GM23338 (cell line): ENCODE measurements around the gene NIFK. TPM values are rescaled to one million over a fixed set of nuclear protein-coding genes. Genes with fewer than 3 reads are reported as not detected.

ENCODE experiments used
- ATAC-seq: fragments of 200-7000 bp; cut with Tn5 transposase; 3 replicates; pipeline ENCODE4 v1.9.1; 2020
- DNase-seq: peaks from one replicate; pipeline ENCODE4 v3.0.0-alpha.2; 2015; ENCODE audit warnings: low spot score
- H2AFZ ChIP-seq: fragments of 200-600 bp; sonication (generic); 2 replicates; pipeline ENCODE4 v1.8.0; 2016; ENCODE audit warnings: antibody characterized with exemption, mild to moderate bottlenecking, moderate library complexity
- H3F3A ChIP-seq: fragments of 200-600 bp; sonication (generic); replicated peaks from 2 replicates; pipeline ENCODE4 v1.8.0; 2017; ENCODE audit warnings: antibody characterized with exemption, mixed run types, low read depth
- H3K27ac ChIP-seq: fragments of 200-600 bp; sonication (generic); 2 replicates; pipeline ENCODE4 v1.6.1; 2016; ENCODE audit warnings: low read depth
- H3K27me3 ChIP-seq: fragments of 200-600 bp; sonication (generic); 2 replicates; pipeline ENCODE4 v1.8.0; 2016; ENCODE audit warnings: mild to moderate bottlenecking, mixed run types, moderate library complexity; ENCODE audit not compliant: insufficient read depth
- H3K36me3 ChIP-seq: fragments of 200-600 bp; sonication (generic); 2 replicates; pipeline ENCODE4 v1.8.0; 2016; ENCODE audit warnings: mild to moderate bottlenecking; ENCODE audit not compliant: insufficient read depth
- H3K4me1 ChIP-seq: fragments of 200-600 bp; sonication (generic); 2 replicates; pipeline ENCODE4 v1.8.0; 2016; ENCODE audit warnings: mild to moderate bottlenecking, moderate library complexity; ENCODE audit not compliant: insufficient read depth
- H3K4me2 ChIP-seq: fragments of 200-600 bp; sonication (generic); 2 replicates; pipeline ENCODE4 v1.7.1; 2017; ENCODE audit warnings: mixed run types
- H3K4me3 ChIP-seq: fragments of 200-600 bp; sonication (generic); 2 replicates; pipeline ENCODE4 v1.6.1; 2016; ENCODE audit warnings: mixed run types
- H3K79me2 ChIP-seq: fragments of 200-600 bp; sonication (generic); replicated peaks from 2 replicates; pipeline ENCODE4 v1.8.0; 2017; ENCODE audit warnings: mild to moderate bottlenecking; ENCODE audit not compliant: insufficient read depth
- H3K9me2 ChIP-seq: fragments of 200-600 bp; sonication (generic); 2 replicates; pipeline ENCODE4 v1.8.0; 2017; ENCODE audit not compliant: insufficient read depth
- H4K20me1 ChIP-seq: fragments of 200-600 bp; sonication (generic); replicated peaks from 2 replicates; pipeline ENCODE4 v1.8.0; 2017; ENCODE audit warnings: mild to moderate bottlenecking; ENCODE audit not compliant: insufficient read depth
- H3K27ac Mint-ChIP-seq: 2 replicates; pipeline ENCODE4 v1.8.0; 2020; ENCODE audit warnings: inconsistent platforms, mild to moderate bottlenecking, moderate library complexity, mixed read lengths
- H3K27me3 Mint-ChIP-seq: 3 replicates; pipeline ENCODE4 v1.8.0; 2022; ENCODE audit warnings: low read depth, mild to moderate bottlenecking, moderate library complexity, mixed read lengths, inconsistent platforms; ENCODE audit not compliant: insufficient read depth, poor library complexity
- H3K36me3 Mint-ChIP-seq: 3 replicates; pipeline ENCODE4 v1.8.0; 2021; ENCODE audit warnings: low read depth, mild to moderate bottlenecking, inconsistent platforms, moderate library complexity, mixed read lengths
- H3K4me1 Mint-ChIP-seq: 3 replicates; pipeline ENCODE4 v1.8.0; 2020; ENCODE audit warnings: mild to moderate bottlenecking, inconsistent platforms, mixed read lengths
- H3K4me3 Mint-ChIP-seq: 3 replicates; pipeline ENCODE4 v1.8.0; 2021; ENCODE audit warnings: moderate library complexity, mild to moderate bottlenecking, inconsistent platforms, mixed read lengths
- H3K9me3 Mint-ChIP-seq: 3 replicates; pipeline ENCODE4 v1.8.0; 2020; ENCODE audit warnings: moderate library complexity, mild to moderate bottlenecking, inconsistent platforms, mixed read lengths
- JUNB ChIP-seq: IDR thresholded peaks from one replicate; pipeline ENCODE4 v1.6.1; 2016; ENCODE audit warnings: antibody characterized with exemption; ENCODE audit not compliant: unreplicated experiment
- STAT1 ChIP-seq: IDR thresholded peaks from one replicate; pipeline ENCODE4 v1.6.1; 2016; ENCODE audit warnings: antibody characterized with exemption; ENCODE audit not compliant: unreplicated experiment
- ZNF114 ChIP-seq: fragments of 250-450 bp; sonication (Bioruptor Pico); IDR thresholded peaks from 2 replicates; pipeline ENCODE4 v1.5.0; 2020; ENCODE audit warnings: mild to moderate bottlenecking, moderate library complexity
- polyA plus RNA-seq: library from polyadenylated mRNA; unstranded; fragments of >200 nt; fragmentation: Nextera tagmentation; extraction: Ambion mirVana; gene quantifications from 2 replicates; pipeline ENCODE4 v1.2.1, GENCODE V29; 2016
- total RNA-seq: library from RNA; depleted of rRNA; stranded (reverse); fragments of >200 nt; shearing (Covaris generic); gene quantifications from 2 replicates; pipeline ENCODE4 v1.2.3, GENCODE V29; 2014
- TF ChIP-seq, protein P1 (sequence below): IDR thresholded peaks from one replicate; pipeline ENCODE4 v1.6.1; 2018; ENCODE audit warnings: antibody characterized with exemption; ENCODE audit not compliant: unreplicated experiment
- TF ChIP-seq, protein P2 (sequence below): fragments of 250-450 bp; sonication (Bioruptor Pico); IDR thresholded peaks from 2 replicates; pipeline ENCODE4 v1.5.0; 2020; ENCODE audit warnings: mild to moderate bottlenecking, moderate library complexity

Gene NIFK
- total and polyA plus RNA-seq, 2 experiments from 2014 or later, result 106 to 289 TPM

DNA sequence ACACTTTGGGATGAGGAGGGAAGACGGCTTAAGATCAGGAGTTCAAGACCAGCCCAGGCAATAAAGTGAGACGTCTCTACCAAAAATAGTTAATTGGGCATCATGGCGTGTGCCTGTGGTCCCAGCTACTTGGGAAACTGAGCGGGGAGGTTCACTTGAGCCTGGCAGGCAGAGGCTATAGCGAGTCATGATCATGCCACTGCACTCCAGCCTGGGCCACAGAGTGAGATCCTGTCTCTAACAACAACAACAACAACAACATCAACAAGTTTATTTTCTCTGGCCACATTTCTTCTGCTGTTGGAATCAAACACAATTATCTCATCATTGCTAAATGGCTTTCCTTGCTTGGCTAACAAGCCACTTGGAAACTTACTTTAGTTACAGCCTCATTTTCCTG lies 13.4 kb downstream of the NIFK start:
- Mint-ChIP-seq H3K36me3 (peaks cover 24% of the 10 kb centered on the region), H3K27me3 (peaks cover 2% of the 10 kb centered on the region), H3K4me3 (no peak overlapping the region), H3K4me1 (no peaks in the 10 kb centered on the region), H3K27ac (no peak overlapping the region), H3K9me3 (no peaks in the 10 kb centered on the region)
- ATAC-seq, result no peak
- Histone ChIP-seq H3K9me2 (no peaks in the 10 kb centered on the region), H3K27ac (no peak overlapping the region), H3K4me2 (no peak overlapping the region), H3K4me3 (no peak overlapping the region), H3K4me1 (no peaks in the 10 kb centered on the region), H2AFZ (no peak overlapping the region), H3K79me2 (no peaks in the 10 kb centered on the region), H3K27me3 (no peaks in the 10 kb centered on the region), H4K20me1 (peaks cover 4% of the 10 kb centered on the region; the same call in 1 of the 2 replicates), H3K36me3 (peaks cover 16% of the 10 kb centered on the region), H3F3A (peaks cover 15% of the 10 kb centered on the region; the same call in 1 of the 2 replicates)
- TF ChIP-seq, protein P1, sequence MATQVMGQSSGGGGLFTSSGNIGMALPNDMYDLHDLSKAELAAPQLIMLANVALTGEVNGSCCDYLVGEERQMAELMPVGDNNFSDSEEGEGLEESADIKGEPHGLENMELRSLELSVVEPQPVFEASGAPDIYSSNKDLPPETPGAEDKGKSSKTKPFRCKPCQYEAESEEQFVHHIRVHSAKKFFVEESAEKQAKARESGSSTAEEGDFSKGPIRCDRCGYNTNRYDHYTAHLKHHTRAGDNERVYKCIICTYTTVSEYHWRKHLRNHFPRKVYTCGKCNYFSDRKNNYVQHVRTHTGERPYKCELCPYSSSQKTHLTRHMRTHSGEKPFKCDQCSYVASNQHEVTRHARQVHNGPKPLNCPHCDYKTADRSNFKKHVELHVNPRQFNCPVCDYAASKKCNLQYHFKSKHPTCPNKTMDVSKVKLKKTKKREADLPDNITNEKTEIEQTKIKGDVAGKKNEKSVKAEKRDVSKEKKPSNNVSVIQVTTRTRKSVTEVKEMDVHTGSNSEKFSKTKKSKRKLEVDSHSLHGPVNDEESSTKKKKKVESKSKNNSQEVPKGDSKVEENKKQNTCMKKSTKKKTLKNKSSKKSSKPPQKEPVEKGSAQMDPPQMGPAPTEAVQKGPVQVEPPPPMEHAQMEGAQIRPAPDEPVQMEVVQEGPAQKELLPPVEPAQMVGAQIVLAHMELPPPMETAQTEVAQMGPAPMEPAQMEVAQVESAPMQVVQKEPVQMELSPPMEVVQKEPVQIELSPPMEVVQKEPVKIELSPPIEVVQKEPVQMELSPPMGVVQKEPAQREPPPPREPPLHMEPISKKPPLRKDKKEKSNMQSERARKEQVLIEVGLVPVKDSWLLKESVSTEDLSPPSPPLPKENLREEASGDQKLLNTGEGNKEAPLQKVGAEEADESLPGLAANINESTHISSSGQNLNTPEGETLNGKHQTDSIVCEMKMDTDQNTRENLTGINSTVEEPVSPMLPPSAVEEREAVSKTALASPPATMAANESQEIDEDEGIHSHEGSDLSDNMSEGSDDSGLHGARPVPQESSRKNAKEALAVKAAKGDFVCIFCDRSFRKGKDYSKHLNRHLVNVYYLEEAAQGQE, result no peak
- DNase-seq, result no peak

DNA sequence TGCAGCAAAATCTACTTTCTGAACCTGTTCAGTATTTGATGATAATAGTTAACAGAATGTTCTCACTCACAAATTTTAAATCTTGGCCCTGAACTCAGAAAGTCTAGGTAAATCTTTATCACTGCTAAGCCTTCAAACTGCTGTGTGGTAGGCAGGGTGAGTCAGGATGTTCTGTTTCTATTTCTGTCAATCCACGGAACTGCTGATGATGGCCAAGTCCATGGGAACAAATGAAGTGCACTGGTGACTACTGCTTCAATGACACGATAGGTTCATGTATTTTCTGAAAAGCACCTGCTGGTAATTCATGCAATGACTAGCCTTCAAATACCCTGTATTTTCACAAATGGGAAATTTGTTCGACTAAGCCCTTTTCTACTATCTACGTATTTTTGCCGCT lies 14.2 kb downstream of the NIFK start:
- ATAC-seq, result no peak

DNA sequence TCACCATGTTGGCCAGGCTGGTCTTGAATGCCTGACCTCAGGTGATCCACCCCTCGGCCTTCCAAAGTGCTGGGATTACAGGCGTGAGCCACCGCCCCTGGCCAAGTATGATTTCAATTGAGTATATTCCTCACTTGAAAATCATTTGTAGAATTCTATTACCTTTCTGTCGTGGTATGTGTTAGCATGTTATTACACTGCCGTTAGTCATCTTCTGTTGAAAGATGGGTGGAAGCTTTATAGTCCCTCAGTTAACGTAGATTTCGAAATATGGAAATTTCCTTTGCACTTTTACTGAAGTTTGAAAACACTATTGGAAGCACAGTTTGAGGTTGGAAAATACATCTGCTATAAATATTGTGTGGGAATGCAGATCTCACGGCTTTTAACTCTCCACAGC lies 14.7 kb downstream of the NIFK start:
- H3K4me2 ChIP-seq, result no peak overlapping the region
- no peak overlapping the region for H3K27ac ChIP-seq
- H2AFZ ChIP-seq, result no peak overlapping the region
- TF ChIP-seq, protein P2, sequence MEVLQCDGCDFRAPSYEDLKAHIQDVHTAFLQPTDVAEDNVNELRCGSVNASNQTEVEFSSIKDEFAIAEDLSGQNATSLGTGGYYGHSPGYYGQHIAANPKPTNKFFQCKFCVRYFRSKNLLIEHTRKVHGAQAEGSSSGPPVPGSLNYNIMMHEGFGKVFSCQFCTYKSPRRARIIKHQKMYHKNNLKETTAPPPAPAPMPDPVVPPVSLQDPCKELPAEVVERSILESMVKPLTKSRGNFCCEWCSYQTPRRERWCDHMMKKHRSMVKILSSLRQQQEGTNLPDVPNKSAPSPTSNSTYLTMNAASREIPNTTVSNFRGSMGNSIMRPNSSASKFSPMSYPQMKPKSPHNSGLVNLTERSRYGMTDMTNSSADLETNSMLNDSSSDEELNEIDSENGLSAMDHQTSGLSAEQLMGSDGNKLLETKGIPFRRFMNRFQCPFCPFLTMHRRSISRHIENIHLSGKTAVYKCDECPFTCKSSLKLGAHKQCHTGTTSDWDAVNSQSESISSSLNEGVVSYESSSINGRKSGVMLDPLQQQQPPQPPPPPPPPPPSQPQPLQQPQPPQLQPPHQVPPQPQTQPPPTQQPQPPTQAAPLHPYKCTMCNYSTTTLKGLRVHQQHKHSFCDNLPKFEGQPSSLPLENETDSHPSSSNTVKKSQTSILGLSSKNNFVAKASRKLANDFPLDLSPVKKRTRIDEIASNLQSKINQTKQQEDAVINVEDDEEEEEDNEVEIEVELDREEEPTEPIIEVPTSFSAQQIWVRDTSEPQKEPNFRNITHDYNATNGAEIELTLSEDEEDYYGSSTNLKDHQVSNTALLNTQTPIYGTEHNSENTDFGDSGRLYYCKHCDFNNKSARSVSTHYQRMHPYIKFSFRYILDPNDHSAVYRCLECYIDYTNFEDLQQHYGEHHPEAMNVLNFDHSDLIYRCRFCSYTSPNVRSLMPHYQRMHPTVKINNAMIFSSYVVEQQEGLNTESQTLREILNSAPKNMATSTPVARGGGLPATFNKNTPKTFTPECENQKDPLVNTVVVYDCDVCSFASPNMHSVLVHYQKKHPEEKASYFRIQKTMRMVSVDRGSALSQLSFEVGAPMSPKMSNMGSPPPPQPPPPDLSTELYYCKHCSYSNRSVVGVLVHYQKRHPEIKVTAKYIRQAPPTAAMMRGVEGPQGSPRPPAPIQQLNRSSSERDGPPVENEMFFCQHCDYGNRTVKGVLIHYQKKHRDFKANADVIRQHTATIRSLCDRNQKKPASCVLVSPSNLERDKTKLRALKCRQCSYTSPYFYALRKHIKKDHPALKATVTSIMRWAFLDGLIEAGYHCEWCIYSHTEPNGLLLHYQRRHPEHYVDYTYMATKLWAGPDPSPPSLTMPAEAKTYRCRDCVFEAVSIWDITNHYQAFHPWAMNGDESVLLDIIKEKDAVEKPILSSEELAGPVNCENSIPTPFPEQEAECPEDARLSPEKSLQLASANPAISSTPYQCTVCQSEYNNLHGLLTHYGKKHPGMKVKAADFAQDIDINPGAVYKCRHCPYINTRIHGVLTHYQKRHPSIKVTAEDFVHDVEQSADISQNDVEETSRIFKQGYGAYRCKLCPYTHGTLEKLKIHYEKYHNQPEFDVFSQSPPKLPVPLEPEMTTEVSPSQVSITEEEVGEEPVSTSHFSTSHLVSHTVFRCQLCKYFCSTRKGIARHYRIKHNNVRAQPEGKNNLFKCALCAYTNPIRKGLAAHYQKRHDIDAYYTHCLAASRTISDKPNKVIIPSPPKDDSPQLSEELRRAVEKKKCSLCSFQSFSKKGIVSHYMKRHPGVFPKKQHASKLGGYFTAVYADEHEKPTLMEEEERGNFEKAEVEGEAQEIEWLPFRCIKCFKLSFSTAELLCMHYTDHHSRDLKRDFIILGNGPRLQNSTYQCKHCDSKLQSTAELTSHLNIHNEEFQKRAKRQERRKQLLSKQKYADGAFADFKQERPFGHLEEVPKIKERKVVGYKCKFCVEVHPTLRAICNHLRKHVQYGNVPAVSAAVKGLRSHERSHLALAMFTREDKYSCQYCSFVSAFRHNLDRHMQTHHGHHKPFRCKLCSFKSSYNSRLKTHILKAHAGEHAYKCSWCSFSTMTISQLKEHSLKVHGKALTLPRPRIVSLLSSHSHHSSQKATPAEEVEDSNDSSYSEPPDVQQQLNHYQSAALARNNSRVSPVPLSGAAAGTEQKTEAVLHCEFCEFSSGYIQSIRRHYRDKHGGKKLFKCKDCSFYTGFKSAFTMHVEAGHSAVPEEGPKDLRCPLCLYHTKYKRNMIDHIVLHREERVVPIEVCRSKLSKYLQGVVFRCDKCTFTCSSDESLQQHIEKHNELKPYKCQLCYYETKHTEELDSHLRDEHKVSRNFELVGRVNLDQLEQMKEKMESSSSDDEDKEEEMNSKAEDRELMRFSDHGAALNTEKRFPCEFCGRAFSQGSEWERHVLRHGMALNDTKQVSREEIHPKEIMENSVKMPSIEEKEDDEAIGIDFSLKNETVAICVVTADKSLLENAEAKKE, result no peak
- no peak for TF ChIP-seq STAT1

More for the DNA sequence above, 14.2 kb downstream of the NIFK start:
- H3K36me3 Mint-ChIP-seq, result peaks cover 15% of the 10 kb centered on the region
- no peaks in the 10 kb centered on the region for H3K9me2 ChIP-seq
- no peak overlapping the region for H3K4me2 ChIP-seq
- H3K27ac ChIP-seq, result no peak overlapping the region
- peaks cover 13% of the 10 kb centered on the region; the same call in 1 of the 2 replicates for H3F3A ChIP-seq
- no peaks in the 10 kb centered on the region for H3K79me2 ChIP-seq
- H3K27me3 Mint-ChIP-seq, result peaks cover 2% of the 10 kb centered on the region
- DNase-seq, result no peak
- peaks cover 4% of the 10 kb centered on the region; the same call in 1 of the 2 replicates for H4K20me1 ChIP-seq
- H3K4me3 Mint-ChIP-seq, result no peak overlapping the region
- no peak overlapping the region for H2AFZ ChIP-seq
- no peaks in the 10 kb centered on the region for H3K4me1 ChIP-seq
- no peaks in the 10 kb centered on the region for H3K27me3 ChIP-seq
- no peak overlapping the region for H3K27ac Mint-ChIP-seq
- no peaks in the 10 kb centered on the region for H3K4me1 Mint-ChIP-seq
- H3K4me3 ChIP-seq, result no peak overlapping the region
- no peak for TF ChIP-seq ZNF114
- TF ChIP-seq JUNB, result no peak
- no peaks in the 10 kb centered on the region for H3K9me3 Mint-ChIP-seq
- peaks cover 7% of the 10 kb centered on the region for H3K36me3 ChIP-seq

More for the DNA sequence above, 14.7 kb downstream of the NIFK start:
- no peaks in the 10 kb centered on the region for H3K79me2 ChIP-seq
- Mint-ChIP-seq H3K9me3 (no peaks in the 10 kb centered on the region), H3K27me3 (peaks cover 2% of the 10 kb centered on the region), H3K36me3 (peaks cover 10% of the 10 kb centered on the region), H3K27ac (no peak overlapping the region), H3K4me1 (no peaks in the 10 kb centered on the region), H3K4me3 (no peak overlapping the region)
- ATAC-seq (no peak), DNase-seq (no peak)
- H4K20me1 ChIP-seq, result peaks cover under 1% of the 10 kb centered on the region; the same call in 1 of the 2 replicates
- peaks cover 13% of the 10 kb centered on the region; the same call in 1 of the 2 replicates for H3F3A ChIP-seq
- H3K27me3 ChIP-seq, result no peaks in the 10 kb centered on the region
- no peaks in the 10 kb centered on the region for H3K4me1 ChIP-seq
- no peaks in the 10 kb centered on the region for H3K9me2 ChIP-seq
- peaks cover 2% of the 10 kb centered on the region for H3K36me3 ChIP-seq
- H3K4me3 ChIP-seq, result no peak overlapping the region
